ENCODE measurements around the gene PAX4.

Gene PAX4, protein sequence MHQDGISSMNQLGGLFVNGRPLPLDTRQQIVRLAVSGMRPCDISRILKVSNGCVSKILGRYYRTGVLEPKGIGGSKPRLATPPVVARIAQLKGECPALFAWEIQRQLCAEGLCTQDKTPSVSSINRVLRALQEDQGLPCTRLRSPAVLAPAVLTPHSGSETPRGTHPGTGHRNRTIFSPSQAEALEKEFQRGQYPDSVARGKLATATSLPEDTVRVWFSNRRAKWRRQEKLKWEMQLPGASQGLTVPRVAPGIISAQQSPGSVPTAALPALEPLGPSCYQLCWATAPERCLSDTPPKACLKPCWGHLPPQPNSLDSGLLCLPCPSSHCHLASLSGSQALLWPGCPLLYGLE

DNA sequence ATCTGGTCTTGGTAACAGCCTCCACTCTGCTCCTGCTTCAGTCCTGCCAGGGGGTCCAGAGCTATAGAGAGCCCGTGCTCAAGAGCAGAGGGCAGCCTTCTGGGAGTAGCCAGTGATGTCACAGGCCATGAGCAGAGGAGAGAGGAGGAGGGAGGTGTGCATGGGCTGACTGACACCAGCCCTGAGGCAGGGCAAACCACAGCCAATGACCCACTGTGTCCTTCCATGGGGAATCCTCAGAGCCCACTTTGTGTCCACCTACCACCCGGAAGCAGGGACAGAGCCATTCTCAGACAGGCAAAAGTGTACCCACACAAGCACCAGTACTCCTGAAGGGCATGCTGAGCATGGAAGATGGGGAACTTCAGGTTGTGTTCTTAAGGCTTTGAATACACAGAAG is at the start of gene PAX4:
Gene PAX4, minus strand, starts transcription at position 101 of the 400 bp plus-strand sequence. CDS start 2,214 bp downstream, outside the sequence.
- DNase-seq: no peak

DNA sequence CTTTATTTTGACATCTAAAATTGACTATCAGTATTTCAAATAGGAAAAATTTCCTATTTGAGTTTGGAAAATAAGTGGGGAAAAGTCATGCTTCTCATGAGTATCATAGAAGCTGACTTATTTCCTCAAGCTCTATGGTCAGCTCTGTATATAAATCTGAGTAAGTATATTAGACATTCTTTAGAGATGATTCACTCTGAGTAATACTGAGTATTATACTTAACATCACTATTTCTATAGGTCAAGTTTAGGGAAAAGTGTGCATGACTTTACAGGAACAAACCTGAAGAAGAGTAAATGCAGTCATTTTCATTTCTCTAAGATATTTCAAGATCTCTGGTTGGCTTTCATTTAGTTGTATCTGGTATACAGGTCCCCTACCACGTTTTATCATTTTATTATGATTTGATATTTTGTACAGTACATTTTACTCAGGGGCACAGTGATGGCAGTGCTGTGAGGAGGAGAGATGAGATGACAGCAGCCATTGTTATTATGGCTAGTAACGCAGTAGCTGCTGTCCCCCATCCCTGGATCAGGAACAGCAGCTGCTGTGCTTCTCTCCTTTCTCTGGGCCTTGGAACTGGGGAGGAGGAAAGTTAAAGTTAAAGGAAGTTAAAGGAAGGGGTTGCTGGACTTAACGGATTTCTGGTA is 49.2 kb upstream of the PAX4 start:
- peak; percentile 83 for DNase-seq

DNA sequence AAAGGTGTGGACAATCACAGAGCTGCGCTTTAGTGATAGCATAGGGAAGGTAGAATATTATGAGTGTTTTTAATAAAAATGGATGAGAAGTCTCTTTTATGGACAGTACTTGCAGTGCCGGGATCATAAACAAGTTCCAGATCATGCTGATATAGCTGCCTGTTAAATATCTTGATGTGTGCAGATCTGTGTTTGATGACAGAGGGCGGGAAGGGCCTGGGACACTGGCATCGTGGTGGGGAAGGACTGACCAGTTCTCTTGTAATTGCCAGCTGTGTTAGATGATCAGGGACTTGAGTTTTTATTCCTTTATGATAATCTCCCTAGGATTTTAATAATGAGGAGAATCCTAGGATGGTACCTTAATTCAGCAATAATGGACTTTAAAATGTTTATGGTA is 48.7 kb upstream of the PAX4 start:
- no peak for DNase-seq

DNA sequence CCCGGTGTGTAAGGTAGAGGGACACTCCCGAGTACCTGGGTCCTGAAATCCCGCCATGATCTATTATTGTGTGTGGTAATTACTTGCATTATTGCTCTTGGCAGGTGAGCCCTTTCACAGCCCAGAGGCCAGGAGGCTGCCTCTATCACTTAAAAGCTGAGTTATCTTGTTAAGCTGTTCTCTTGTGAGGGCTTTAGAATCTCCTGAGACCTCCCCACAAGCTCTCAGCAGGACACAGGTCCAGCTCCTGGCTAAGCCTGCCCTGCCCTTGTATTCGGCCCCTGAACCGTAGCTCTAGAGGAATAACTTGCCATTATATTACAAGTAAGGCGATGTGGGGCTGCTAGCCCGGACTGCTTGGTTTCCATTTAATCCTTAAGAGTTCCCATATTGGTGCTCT is 48.0 kb upstream of the PAX4 start:
- DNase-seq: no peak

DNA sequence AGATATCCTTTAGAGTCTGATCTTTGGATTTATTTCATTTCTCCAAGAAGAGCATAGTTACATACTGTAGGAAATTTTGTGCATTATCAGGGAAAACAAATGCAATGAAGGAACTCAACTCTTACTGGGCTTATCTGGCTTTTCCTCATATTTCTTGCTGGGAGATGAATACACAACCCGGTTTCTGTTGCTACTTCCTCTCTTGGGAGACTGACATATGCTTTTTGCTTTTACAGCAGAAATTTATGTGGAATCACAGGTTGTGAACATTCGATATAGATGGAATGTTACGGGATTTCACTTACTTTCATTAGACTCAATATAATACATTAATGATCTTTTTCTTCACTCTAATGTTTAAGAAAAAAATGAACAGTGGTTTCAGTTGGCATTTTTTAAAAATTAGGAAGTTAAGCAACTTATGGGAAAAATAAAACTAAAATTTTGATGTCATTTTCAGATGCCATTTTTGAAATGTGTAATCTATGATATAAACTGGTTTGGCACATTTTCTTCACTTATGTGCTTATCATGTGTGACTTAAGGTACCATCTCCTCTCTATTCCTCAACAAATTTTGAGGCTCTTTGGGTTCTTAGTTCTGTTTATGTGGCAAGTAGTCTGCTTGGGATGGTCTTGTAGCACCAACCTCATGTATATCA is 41.2 kb upstream of the PAX4 start:
- DNase-seq: peak; percentile 63

DNA sequence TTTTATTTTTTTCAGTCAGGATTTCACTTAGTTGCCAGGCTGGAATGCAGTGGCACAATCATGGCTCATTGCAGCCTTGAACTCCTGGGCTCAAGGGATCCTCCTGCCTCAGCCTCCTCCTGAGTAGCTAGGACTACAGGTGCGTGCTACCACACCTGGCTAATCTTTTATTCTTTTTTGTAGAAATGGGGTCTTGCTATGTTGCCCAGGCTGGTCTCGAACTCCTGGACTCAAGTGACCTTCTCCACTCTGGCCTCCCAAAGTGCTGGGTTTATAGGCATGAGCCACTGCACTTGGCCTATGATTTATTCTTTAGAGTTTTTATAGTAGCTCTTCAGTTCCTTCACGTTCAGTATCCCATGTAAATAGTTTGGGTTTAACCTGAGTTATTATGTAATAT is 39.6 kb upstream of the PAX4 start:
- DNase-seq: no peak

DNA sequence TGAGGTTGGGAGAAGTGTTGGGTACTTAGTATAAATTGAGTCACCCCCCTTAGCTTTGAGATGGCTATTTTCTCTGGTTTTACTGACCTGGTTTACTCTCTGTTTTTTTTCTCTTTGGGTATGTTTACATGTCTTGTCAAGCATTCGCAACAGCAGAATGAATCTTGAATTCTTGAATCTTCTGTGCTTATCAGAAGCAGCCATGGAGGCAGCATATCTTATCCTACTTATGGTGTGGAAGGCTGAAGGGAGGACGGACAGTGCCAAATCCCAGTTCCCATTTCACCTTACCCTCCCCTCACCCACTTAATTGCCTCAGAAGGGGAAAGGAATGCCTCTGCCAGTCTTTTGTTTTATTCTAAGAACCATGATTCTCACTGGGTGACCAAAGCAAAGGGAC is 37.8 kb upstream of the PAX4 start:
- no peak for DNase-seq

DNA sequence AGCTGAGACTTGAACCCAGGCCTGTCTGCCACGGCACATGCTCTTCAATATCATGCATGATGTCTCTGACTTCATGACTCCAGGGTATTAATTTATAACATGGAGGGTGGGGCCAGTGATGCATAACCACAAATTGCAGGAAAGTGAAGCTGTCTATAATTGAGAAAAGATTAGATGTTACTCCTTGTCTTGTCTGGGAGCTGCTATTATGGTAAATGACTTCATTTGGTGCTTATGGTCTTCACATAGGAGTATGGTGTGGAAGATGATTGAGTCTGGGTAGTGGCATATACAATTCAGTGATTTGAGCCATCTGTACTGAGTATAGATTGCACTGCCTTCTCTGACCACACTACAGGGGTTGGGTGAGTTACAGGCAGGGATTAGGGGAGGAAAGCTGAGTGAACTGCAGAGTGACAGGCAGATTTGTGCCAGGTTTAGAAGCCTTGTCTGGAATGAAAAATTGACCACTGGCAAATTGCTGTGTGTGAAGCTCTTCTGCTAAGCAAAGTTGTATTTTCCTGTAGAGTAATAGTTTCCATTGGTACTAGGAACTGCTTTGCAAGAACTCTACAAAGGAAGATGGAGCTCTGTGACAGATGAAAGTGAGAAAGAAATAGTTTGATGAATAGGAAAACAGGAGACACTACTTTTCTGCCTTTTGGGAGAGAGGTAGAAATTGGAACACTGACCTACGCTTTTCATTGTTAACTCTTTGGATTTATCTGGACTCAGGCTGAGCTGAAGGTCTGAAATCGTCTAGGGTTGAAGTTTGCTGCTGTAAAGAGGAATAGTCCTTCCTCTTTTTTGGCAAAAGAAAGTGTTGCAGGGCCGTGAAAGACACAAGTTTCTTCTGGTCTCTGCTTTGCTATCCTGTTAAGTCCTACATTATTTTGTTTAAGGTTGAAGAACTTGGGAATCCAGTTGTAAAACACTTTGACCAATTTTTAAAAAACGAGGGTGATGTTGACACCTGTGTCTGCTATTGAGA is 36.8 kb upstream of the PAX4 start:
- DNase-seq: peak; percentile 28

DNA sequence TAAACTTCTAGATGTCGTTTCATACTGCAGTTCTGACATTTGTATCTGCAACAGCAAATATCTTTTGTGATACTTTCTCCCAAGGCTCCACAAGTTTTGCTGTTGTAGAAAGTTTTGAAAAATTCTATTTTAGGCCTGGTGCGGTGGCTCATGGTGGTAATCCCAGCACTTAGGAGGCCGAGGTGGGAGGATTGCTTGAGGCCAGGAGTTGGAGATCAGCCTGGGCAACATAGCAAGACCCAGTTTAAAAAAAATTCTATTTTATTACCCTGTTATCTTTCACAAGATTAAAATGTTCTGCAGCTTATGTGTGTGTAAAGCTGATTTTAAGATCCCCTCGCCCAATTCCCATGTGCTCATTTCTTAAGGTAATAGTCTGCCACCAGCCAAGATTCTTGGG is 35.5 kb upstream of the PAX4 start:
- DNase-seq: no peak

DNA sequence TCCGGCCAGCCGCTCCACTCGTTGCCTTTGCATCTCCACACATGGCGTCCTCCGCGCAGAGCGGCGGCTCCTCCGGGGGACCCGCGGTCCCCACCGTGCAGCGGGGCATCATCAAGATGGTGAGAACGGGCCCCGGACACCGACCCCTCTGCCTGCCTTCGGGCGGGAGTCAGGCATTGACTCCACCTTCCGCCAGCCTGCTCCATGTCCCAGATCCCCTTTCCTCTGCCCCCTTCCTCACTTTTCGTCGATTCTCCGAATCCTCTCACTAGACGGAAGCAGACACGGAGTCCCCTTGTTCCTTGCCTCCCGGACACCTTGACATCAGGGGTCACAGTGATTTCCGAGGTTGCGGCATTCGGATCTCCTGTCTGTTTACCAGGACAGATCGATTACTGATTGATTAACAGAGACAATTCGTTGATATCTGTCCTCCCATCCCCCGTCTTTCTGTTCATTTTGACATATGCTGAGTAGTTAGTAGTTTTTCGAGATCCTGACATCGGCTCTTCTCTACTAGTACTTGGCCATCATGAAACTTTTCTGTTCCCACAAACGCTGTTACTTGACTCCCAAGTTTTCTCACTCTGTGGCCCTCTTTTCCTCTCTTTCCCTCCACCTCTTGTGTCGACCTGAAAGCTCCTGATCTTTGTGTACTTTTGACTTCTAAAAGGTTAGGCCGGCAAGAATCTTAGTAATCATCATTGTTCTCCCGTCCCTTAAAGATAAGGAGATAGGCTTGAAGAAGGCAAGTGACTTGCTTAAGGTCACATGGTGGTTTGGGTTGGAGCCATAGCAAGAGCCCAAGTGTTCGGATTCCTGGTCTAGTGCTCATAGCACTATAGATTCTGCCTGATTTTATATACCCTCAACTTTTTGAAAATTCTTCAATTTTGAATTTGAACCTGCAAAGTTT is 34.6 kb upstream of the PAX4 start:
- peak; percentile 11 for DNase-seq

DNA sequence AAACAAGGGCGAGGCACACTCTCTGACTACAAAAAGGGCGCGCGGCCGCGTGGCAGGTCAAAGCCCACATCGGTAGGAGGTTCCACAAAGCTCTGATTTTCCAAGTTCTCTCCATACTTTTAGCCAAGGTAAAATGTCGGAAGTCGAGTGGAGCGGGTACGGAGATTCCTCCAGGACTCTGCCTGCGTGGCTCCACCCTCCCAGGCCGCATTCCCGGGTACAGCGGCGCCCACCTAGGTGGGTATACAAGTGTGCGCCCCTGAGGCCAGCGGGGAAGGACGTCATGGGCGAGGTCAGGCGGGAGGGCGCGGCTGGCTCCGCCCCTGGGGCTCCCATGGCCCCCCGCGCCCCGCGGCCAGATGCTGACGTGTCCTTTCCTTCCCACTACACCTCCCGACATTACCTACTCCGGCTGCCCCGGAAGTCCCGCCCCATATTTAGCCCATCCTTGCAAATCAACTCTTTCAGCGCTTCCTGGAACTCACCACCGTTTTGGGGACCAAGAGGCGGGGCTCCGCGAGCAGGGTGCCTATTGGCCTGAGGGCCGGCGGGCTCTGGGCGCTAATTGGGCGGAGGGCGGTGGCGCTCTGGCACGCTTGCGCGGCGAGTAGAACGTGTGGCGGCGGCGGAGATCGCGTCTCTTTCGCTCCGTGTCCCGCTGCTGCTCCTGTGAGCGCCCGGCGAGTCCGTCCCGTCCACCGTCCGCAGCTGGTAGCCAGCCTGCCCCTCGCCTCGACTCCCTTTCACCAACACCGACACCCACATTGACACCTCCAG is 33.8 kb upstream of the PAX4 start, which contains the start of gene SND1:
Gene SND1, plus strand, starts transcription at position 639 of the 777 bp plus-strand sequence. CDS start 180 bp downstream, outside the sequence.
- peak; percentile 99 for DNase-seq

DNA sequence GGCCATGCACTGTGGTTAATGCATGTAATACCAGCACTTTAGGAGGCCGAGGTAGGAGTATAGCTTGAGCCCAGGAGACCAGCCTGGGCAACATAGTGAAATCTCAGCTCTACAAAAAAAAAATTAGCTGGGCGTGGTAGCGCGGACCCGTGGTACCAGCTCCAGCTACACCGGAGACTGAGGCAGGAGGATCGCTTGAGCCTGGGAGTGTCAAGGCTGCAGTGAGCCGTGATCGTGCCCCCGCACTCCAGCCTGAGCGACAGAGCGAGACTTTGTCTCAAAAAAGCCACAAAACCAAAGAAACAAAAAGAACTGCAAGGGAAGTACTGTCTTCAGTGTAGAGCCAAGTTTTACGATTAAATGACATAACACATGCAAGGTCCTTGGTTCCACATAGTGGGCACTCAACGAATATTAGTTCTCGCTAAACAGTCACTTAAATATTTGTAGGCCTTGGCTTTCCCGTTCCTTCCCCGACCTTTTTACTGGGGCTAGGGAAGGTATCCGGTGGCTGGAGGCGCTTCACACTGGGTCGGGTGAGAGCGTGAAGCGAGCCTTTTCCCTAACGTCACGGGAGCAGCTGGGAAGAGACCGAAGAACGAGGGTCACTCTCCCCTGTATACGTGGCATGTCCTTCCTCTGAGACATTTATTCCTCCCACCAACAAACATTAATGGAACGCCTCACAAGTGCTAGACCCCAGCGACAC is 33.1 kb upstream of the PAX4 start:
- DNase-seq: no peak

DNA sequence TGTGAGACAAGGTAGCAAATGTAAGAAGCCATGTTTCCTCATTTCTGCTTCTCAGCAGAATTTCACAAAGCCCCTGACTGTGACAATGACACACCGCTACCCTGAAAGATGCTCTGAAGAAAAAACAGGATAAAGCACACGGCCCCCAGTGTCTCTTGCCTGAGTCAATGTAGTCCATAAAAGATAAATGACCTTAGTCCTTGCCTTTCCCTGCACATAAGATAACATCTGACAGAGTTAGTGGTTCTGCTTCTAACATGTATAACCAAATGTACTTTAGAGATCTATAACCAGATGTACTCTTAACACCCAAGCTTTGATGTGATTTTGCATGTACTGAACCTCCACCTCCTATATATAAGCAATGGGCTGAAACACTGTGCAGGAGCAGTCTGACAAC is 31.0 kb upstream of the PAX4 start:
- no peak for DNase-seq

DNA sequence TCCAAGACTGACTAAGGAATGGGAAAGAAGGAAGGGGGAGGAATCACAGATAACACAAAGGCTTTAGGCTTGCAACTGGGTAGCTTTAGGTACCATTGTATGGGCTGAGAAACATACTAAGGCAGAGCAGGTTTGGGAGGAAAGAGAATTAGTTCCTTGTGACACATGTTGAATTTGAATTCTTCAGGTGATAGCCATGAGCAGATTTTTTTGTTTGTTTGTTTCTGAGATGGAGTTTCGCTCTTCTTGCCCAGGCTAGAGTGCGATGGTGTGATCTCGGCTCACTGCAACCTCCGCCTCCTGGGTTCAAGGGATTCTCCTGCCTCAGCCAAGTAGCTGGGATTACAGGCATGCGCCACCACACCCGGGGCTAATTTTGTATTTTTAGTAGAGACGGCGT is 29.7 kb upstream of the PAX4 start:
- no peak for DNase-seq

DNA sequence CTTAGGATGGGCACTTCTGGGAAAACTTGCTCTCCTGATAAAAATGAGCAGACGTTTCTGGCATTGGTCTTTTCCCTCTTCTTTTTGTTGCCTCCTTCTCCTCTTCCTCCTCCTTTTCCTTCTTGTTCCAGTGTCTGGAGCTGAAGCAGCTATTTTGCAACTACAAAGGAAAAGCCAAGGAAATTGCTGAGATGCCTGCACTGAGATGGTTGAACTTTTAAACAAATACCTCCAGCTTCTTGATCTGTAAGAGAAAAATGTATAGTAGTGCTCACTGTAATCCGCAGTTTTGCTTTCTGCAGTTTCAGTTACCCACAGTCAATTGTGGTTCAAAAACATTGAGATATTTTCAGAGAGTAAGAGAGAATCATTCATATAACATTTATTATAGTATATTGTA is 26.5 kb upstream of the PAX4 start:
- no peak for DNase-seq

DNA sequence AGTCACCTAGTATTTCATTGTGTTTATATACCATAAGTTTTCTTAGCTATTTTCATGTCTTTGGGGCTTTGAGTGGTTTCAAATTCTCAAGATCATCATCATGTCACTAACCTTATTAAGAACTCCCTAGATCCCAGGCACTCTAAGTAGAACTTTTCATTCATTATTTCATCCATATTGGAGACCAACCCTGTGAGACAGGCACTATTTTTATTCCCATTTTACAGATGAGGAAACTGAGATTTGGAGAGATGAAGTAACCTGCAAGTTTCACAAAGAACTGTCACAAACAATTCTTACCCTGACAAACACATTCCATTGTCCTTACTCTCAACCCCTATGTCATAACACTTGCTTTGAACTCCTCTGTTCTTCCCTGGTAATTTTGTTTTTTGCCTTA is 20.3 kb upstream of the PAX4 start:
- no peak for DNase-seq

DNA sequence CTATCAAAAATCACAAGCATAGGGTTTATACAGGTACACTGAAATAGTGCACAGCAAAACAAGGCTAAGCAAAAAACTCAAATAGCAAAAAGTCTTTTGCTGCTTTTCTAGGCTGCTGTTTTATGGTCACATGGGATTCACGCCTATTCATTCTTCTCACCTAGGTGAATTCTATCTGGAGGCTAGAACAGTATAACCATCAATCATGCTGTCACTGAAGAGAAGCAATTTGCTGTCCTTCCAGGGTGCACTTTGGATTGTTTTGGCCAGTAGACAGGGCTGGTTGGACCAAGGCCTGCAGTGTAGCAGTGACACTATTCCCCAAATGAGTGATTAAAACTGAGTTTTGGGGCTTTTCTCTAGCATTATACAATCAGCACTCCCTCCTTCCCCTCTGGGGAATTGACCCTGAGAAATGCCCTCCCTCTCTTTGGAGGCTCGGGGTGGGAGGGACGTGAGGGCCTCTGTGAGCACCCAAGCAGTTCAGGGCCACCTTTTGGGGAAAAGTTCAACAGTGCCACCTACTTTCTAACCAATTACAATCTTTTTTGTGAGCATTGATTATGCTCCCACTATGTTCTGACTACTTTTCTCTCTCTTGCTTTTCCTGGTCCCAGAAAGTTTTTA is 17.8 kb upstream of the PAX4 start:
- DNase-seq: no peak

DNA sequence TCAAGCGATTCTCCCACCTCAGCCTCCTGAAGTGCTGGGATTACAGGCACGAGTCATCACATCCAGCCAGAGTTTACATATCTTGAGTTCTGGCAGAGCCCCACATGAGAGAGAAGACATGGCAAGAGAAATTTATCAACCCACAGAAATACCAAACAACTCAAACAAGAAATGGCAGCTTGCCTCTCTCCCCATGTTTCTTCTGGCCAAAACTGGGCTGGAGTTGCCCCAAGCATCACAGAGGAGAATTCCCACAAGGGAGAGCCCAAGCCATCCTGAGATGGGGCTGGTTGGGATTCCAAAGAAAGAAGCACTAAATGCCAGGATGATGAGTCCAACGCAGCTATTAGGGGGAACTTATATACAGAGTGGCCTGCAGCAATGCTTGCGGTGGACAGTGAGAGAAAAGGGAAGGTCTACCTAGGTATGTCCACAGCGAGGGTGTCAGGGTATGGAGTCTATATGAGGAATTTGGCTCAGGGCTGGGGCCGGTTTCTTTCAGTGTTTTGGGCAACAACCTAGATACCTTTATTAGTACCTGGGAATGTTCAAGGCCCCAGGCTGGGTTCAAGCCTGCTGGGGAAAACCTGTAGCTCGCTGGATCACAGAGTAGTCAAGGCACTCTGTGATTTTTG is 14.5 kb upstream of the PAX4 start:
- DNase-seq: no peak

DNA sequence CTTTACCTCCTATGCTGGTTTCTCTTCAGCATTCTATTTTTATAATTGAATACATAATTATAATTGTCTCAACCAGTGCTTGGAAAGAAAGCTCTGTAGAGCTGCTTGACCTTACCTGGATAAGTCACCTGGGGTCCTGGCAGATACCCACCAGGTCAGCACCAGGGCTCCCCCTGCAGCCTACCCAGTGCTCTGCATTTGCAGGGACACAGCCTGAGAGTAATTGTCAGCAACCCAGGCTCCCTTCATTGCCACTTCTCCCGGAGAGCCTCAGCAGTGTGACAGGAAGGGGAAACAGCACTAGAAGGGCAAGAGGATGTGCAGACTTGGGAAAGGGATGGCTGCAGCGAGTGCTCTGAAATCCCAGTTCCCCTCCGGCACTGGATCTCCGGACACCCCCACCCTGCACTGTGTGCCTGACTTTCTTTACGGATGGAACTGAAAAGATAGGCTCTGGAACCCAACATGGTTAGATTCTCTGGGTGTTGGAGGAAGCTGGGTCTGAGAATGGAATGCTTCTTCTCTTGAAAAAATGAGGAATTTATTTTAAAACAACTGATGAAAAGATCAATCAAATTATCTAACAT is 11.4 kb upstream of the PAX4 start:
- peak; percentile 38 for DNase-seq
